GM21528 (cell line): ENCODE data around the gene GOLGA7B.

Experiments
- ATAC-seq: cut with Tn5 transposase; IDR thresholded peaks from one replicate; pipeline ENCODE4 v1.9.1; 2021; ENCODE audit warnings: mild to moderate bottlenecking, moderate library complexity; ENCODE audit not compliant: unreplicated experiment, low FRiP score

The GOLGA7B gene

GRCh38 chr10:97866524-97867219, 17.0 kb downstream of the GOLGA7B start:
- ATAC-seq: no peak

GRCh38 chr10:97867220-97867800, 17.7 kb downstream of the GOLGA7B start:
- ATAC-seq: no peak

- no peak for ATAC-seq
These were observed 18.6 kb downstream of the GOLGA7B start for GRCh38 chr10:97868134-97868685.

- peak; percentile 90 for ATAC-seq
These were observed 19.7 kb downstream of the GOLGA7B start for GRCh38 chr10:97869091-97870042.

- ATAC-seq: no peak
These were observed 21.3 kb downstream of the GOLGA7B start for GRCh38 chr10:97870990-97871389.

GRCh38 chr10:97873569-97873968, 23.9 kb downstream of the GOLGA7B start:
- no peak for ATAC-seq

- ATAC-seq: no peak
These were observed 24.7 kb downstream of the GOLGA7B start for GRCh38 chr10:97874332-97874731.

GRCh38 chr10:97875391-97875790, 25.7 kb downstream of the GOLGA7B start:
- ATAC-seq: no peak

GRCh38 chr10:97876402-97876801, 26.8 kb downstream of the GOLGA7B start:
- no peak for ATAC-seq

GRCh38 chr10:97879241-97879640, 29.6 kb downstream of the GOLGA7B start:
- no peak for ATAC-seq

GRCh38 chr10:97880109-97880508, 30.5 kb downstream of the GOLGA7B start:
- no peak for ATAC-seq

GRCh38 chr10:97882142-97883091, 32.8 kb downstream of the GOLGA7B start:
- no peak for ATAC-seq

GRCh38 chr10:97883092-97883485, 33.4 kb downstream of the GOLGA7B start:
- ATAC-seq: no peak

- ATAC-seq: no peak
These were observed 36.6 kb downstream of the GOLGA7B start for GRCh38 chr10:97886286-97886685.

GRCh38 chr10:97887399-97887798, 37.8 kb downstream of the GOLGA7B start:
- ATAC-seq: no peak

- no peak for ATAC-seq
These were observed 38.5 kb downstream of the GOLGA7B start for GRCh38 chr10:97888134-97888533.

- ATAC-seq: no peak
These were observed 39.1 kb downstream of the GOLGA7B start for GRCh38 chr10:97888641-97889262.

- ATAC-seq: no peak
These were observed 40.0 kb downstream of the GOLGA7B start for GRCh38 chr10:97889461-97890265.
